Measurements from ENCODE around the gene CCDC178. TPM values are rescaled to one million over a fixed set of nuclear protein-coding genes. Genes with fewer than 3 reads are reported as not detected.

CCDC178 gene
- total RNA-seq, 1 experiment from 2014 or later: not detected

Other genes starting within 250 kb of the CCDC178 start
- gene ASXL3, start 137.5 kb upstream of the CCDC178 start, total RNA-seq (2014; rRNA removed; shearing (Covaris generic)): not detected in 2 replicates